RWPE1 (cell line): ENCODE results near the gene MED10.
A peak's percentile ranks its signal among the peaks of the same experiment; 100 is the strongest.

Source experiments
- CTCF ChIA-PET: fragments of 350-600 bp; sonication (Branson Sonifier 250); formaldehyde crosslinking; extraction: SDS; loops from one replicate; lab custom pipeline; 2021; lab: Yijun Ruan, JAX
- POLR2A ChIA-PET: fragments of 400-600 bp; formaldehyde crosslinking; extraction: SDS; loops from one replicate; lab custom pipeline; 2020; ENCODE audit warnings: antibody characterized with exemption; ENCODE audit not compliant: low non-redundant PET; lab: Yijun Ruan, JAX
- DNase-seq: peaks from one replicate; pipeline ENCODE4 v3.0.0; 2012; ENCODE audit warnings: low spot score
- H3K27ac ChIP-seq: fragments of 450-650 bp; 2 replicates; pipeline ENCODE4 v1.5.1; 2017
- TF ChIP-seq, protein P1 (sequence below): fragments of 450-650 bp; conservative IDR thresholded peaks from 2 replicates; pipeline ENCODE4 v1.5.1; 2017; ENCODE audit warnings: low read depth, mild to moderate bottlenecking

The MED10 gene

GRCh38 chr5:6377905-6378765, at the start of gene MED10:
TSS of gene MED10 (minus strand) at chr5:6378547. CDS start at chr5:6378483, 64 bp downstream.
- POLR2A ChIA-PET = interaction anchor here (0.6 kb wide), 1 partner anchor 188 kb away, joined by 3 read pairs; no protein-coding TSS in a partner anchor
- peak; percentile 95 for DNase-seq
- CTCF ChIA-PET = interaction anchor here (0.6 kb wide), 1 partner anchor 903 kb away, joined by 3 read pairs; no protein-coding TSS in a partner anchor
- peak within 1 kb of the TSS; percentile 77 for H3K27ac ChIP-seq
- TF ChIP-seq, protein P1, sequence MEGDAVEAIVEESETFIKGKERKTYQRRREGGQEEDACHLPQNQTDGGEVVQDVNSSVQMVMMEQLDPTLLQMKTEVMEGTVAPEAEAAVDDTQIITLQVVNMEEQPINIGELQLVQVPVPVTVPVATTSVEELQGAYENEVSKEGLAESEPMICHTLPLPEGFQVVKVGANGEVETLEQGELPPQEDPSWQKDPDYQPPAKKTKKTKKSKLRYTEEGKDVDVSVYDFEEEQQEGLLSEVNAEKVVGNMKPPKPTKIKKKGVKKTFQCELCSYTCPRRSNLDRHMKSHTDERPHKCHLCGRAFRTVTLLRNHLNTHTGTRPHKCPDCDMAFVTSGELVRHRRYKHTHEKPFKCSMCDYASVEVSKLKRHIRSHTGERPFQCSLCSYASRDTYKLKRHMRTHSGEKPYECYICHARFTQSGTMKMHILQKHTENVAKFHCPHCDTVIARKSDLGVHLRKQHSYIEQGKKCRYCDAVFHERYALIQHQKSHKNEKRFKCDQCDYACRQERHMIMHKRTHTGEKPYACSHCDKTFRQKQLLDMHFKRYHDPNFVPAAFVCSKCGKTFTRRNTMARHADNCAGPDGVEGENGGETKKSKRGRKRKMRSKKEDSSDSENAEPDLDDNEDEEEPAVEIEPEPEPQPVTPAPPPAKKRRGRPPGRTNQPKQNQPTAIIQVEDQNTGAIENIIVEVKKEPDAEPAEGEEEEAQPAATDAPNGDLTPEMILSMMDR = no peak

DNA sequence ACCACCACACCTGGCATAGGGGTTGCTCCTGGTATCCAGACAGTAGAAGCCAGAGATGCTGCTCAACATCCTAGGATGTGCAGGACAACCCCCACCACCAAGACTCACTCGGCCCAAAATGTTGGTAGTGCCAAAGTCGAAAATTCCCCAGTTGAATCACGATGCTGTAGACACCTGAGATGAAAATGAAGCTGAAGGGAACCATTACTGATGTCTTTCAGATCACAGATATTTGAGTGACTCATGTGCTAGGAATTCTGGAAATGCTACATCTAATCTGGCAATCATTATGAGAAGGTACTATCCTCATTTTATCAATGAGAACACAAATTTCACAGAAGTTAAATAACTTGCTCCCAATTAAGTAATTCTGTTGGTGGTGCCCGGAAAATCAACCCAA, 49.3 kb upstream of the MED10 start:
- CTCF ChIA-PET = interaction anchor here (0.7 kb wide), 1 partner anchor 264 kb away, joined by 3 read pairs; no protein-coding TSS in a partner anchor
- TF ChIP-seq, protein P1 = no peak
- DNase-seq = peak; percentile 30
- POLR2A ChIA-PET = no interaction called here
- no peak overlapping the region for H3K27ac ChIP-seq

DNA sequence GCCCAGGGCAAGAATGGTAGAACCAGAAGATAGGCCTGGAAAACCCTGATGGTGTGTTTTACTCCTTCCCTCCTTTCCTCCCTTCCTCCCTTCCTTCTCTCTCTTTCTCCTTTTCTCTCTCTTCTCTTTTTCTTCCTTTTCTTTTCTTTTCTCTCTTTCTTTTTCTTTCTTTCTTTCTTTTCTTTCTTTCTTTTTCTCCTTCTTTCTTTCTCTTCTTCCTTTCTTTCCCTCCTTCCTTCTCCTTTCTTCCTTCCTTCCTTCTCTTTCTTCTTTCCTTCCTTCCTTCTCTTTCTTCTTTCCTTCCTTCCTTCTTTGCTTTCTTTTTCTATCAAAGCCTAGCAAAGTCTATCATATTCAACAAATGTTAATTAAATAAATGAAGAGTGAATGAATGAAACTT, 46.4 kb upstream of the MED10 start:
- ChIA-PET CTCF (no interaction called here), POLR2A (no interaction called here)
- no peak overlapping the region for H3K27ac ChIP-seq
- TF ChIP-seq, protein P1 = no peak
- no peak for DNase-seq

DNA sequence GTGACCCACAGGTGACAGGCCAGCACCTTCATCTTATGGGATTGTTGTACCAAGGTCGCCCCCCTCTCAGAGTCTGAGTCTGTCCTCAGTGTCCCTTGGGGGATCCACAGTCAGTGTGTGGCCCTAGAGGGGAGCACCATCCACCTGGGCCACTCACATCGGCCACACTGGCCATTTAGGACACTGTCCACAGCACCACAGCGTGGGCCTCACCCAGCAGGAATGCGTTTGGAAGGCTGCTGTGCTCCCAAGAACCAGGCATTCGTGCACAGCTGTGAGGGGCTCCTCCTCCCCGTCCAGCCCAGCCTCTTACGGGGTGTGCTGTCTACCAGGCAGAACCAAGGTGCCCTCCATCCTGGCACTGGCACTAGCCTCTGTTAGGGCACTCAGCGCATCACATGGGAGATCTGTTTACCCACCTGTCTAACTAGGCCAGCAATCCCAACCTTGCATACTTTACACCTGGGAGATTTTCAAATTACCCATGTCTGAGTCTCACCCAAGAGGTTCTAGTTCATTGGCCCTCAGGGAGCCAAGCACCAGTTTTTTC, 45.8 kb upstream of the MED10 start:
- DNase-seq = no peak
- ChIA-PET POLR2A (no interaction called here), CTCF (no interaction called here)
- TF ChIP-seq, protein P1 = no peak
- no peak overlapping the region for H3K27ac ChIP-seq

DNA sequence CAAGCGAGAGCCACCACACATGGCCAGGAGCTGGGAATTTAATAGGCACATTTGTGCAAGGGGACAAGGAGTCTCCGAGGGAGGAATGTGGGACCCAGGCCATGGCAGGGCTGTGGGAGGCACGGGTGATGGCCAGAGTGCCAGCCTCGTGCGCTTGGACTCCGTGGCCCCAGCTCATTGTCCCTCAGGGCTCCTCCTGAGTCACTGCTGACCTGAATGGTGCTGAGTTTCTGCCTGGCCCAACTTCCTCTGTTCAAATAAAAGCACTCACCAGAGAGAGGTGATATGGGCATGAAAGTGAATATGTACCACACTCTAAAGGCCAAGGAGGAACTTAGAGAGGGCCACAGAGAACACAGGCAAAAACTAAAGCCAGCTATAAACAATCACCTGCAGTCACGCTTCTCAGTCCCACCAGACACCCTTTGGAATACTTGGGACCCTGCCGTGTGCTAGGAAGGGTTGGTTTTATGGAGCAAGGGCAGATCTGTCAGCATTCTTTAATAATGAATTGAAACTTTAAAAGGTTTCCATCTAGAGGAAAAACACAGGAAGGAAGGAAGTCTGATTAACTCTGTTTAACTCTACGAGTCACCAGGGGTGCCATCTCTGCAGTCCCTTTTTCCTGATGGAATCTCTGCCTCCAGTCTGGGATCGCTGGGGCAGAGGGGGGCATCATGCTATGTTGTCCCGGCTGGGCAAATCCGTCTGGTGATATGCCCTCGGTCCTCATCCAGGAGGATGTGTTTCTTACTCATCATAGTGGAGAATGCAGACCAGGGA, 45.2 kb upstream of the MED10 start:
- CTCF ChIA-PET = interaction anchor here (0.5 kb wide), 1 partner anchor 12 kb away, joined by 3 read pairs; no protein-coding TSS in a partner anchor
- TF ChIP-seq, protein P1 = no peak
- no peak overlapping the region for H3K27ac ChIP-seq
- POLR2A ChIA-PET = no interaction called here
- no peak for DNase-seq

DNA sequence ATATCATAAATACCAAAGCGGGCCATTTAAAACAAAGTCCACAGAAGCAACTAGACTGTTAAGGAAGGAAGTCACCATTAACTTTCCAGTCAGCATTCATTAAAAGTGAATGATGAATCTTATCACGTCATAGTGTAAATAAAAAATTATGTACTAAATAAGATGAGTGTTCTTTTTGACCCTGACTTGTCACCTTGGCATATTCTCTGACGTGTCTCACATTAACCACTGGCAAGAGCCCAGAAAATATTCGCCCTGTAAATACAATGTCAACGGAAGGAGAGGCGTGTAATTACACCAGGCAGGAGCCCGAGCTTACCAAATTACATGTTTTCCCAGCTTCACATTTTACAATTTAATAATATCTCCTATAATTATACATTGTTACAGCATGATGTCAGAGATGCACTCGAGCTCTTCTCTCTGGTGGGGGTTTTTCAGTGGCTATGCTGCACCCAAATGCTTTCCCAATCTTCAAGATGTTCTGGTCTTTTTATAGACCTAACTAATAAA, 41.0 kb upstream of the MED10 start:
- TF ChIP-seq, protein P1 = no peak
- no peak overlapping the region for H3K27ac ChIP-seq
- ChIA-PET POLR2A (no interaction called here), CTCF (no interaction called here)
- peak; percentile 50 for DNase-seq
